ENCODE measurements around the gene CCDC70.

CCDC70 gene

DNA sequence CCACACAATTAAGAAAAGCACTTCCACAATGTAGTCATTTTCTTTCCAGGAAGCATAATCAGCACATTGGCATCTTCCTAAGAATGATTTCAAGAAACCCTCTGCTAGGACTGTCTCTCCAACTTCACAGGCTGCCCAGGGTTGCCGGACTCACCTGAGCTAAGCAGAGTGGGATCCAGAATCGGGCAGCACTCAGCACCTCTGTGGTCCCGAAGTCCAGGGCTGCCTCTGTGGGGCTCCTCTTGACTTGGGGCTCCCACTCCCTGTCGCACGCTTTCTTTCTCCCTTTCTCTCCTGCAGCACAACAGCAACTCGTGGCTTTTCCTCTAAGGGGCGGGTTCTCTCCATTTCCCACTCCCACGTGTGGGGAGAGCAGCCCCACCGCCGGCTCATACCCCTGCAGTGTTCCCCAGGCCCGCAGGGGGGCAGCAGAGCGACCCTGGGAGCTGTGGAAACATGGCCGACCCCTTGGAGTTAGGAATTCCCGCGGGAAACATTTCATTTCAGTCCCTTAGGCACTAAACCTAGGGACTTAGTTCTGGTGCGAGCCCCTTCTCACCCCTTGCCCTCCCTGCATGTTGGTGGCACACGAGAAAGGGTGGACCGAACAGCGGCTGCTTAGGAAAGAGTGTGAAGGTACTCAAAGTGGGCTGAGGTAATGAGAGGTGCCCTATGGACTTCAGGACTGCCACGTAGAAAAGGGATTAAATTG lies 16.8 kb upstream of the CCDC70 start, which contains the start of gene TMEM272:
TMEM272 (minus strand) TSS at position 316 of the 712 bp plus-strand sequence. CDS start 6,647 bp downstream, outside the sequence.
- Histone ChIP-seq H3K4me3 (ENCODE audit: low read depth, low read length) (no peak within 1 kb of the TSS), H2AFZ (ENCODE audit: low read length, unreplicated experiment) (no peak within 1 kb of the TSS), H3K4me1 (ENCODE audit: control insufficient read depth, insufficient read depth, low read length, unreplicated experiment) (peaks cover 12% of the 10 kb centered on the region), H3K79me2 (ENCODE audit: control insufficient read depth, insufficient read depth, low read length, unreplicated experiment) (no peaks in the 10 kb centered on the region), H3K27me3 (ENCODE audit: insufficient read depth, low read length) (peaks cover 25% of the 10 kb centered on the region), H3K36me3 (ENCODE audit: insufficient read depth, low read length) (no peaks in the 10 kb centered on the region), H3K27ac (ENCODE audit: low read depth, low read length) (no peak within 1 kb of the TSS)

DNA sequence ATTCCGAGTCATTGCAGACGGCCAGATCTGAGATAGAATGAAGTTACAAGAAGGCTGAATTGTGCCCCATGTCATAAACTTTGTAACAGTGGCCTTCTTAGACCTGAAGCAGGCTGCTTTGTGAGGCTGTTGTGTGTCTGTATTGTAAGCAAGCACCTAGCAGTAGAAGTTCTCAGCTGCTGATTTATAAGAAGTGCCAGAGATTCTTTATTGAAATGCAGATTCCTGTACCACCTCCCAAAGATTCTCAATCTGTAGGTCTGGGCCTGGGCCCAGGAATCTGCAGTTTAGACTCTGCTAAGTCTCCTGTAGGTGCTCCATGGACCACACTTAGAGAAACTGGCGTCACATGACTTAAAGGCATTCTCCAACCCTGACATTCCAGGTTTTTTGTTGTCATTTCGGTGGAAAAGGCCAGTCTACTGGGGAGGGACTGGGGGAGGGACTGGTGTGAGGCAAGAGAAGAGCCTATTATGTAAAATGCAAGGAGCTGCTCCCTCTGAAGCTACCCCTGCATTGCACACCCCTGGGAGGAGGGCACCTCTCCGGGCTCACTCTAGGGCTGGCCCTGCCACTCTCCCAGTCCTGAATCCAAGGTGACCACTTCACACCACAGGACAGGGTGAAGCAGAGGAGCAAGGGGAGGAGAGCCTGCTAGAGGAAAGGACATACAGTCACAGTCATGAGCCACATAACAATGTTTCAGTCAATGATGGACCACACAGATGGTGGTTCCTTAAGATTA lies 16.0 kb upstream of the CCDC70 start:
- Histone ChIP-seq H3K27me3 (ENCODE audit: insufficient read depth, low read length) (peaks cover 25% of the 10 kb centered on the region), H3K79me2 (ENCODE audit: control insufficient read depth, insufficient read depth, low read length, unreplicated experiment) (no peaks in the 10 kb centered on the region), H3K4me1 (ENCODE audit: control insufficient read depth, insufficient read depth, low read length, unreplicated experiment) (peaks cover 12% of the 10 kb centered on the region), H3K36me3 (ENCODE audit: insufficient read depth, low read length) (no peaks in the 10 kb centered on the region), H3K4me3 (ENCODE audit: low read depth, low read length) (no peak overlapping the region), H3K27ac (ENCODE audit: low read depth, low read length) (no peak overlapping the region), H2AFZ (ENCODE audit: low read length, unreplicated experiment) (no peak overlapping the region)

DNA sequence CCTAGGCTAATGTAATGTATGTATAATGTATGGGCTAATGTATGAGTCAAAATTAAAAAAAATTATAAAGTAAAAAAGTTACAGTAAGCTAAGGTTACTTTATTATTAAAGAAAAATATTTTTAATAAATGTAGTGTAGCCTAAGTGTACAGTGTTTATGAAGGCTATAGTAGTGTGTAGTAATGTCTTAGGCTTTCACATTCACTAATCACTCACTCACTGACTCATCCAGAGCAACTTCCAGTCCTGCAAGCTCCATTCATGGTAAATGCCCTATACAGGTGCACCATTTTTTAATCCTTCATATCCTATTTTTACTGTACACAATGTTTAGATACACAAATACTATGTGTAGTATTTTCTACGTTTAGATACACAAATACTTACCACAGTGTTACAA lies 15.0 kb upstream of the CCDC70 start:
- Histone ChIP-seq H3K36me3 (ENCODE audit: insufficient read depth, low read length) (no peaks in the 10 kb centered on the region), H3K79me2 (ENCODE audit: control insufficient read depth, insufficient read depth, low read length, unreplicated experiment) (no peaks in the 10 kb centered on the region), H3K27ac (ENCODE audit: low read depth, low read length) (no peak overlapping the region), H3K27me3 (ENCODE audit: insufficient read depth, low read length) (peaks cover 20% of the 10 kb centered on the region), H2AFZ (ENCODE audit: low read length, unreplicated experiment) (no peak overlapping the region), H3K4me1 (ENCODE audit: control insufficient read depth, insufficient read depth, low read length, unreplicated experiment) (peaks cover 12% of the 10 kb centered on the region), H3K4me3 (ENCODE audit: low read depth, low read length) (no peak overlapping the region)

DNA sequence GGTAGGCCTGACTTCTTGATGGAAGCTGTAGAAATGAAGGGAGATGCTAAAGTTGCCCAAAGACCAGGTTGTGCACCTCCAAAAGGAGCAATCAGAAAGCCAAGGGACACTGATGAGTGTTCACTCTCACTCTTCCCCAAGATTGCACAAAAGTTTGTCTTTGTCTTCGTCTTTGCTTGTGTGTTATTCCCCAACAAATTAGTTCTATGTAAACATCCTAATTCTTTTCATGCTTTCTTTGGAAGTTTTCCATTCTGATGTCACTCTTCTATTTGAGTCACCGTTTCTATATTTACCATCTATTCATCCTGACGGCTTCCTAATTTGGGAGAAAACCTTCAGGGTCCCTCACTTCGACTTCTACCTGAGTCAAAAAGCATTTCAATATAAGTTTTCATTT lies 13.1 kb upstream of the CCDC70 start:
- Histone ChIP-seq H3K36me3 (ENCODE audit: insufficient read depth, low read length) (no peaks in the 10 kb centered on the region), H3K27me3 (ENCODE audit: insufficient read depth, low read length) (peaks cover 13% of the 10 kb centered on the region; the same call in 1 of the 2 replicates), H3K4me3 (ENCODE audit: low read depth, low read length) (no peak overlapping the region), H3K4me1 (ENCODE audit: control insufficient read depth, insufficient read depth, low read length, unreplicated experiment) (peaks cover 12% of the 10 kb centered on the region), H3K27ac (ENCODE audit: low read depth, low read length) (no peak overlapping the region), H3K79me2 (ENCODE audit: control insufficient read depth, insufficient read depth, low read length, unreplicated experiment) (no peaks in the 10 kb centered on the region), H2AFZ (ENCODE audit: low read length, unreplicated experiment) (no peak overlapping the region)

DNA sequence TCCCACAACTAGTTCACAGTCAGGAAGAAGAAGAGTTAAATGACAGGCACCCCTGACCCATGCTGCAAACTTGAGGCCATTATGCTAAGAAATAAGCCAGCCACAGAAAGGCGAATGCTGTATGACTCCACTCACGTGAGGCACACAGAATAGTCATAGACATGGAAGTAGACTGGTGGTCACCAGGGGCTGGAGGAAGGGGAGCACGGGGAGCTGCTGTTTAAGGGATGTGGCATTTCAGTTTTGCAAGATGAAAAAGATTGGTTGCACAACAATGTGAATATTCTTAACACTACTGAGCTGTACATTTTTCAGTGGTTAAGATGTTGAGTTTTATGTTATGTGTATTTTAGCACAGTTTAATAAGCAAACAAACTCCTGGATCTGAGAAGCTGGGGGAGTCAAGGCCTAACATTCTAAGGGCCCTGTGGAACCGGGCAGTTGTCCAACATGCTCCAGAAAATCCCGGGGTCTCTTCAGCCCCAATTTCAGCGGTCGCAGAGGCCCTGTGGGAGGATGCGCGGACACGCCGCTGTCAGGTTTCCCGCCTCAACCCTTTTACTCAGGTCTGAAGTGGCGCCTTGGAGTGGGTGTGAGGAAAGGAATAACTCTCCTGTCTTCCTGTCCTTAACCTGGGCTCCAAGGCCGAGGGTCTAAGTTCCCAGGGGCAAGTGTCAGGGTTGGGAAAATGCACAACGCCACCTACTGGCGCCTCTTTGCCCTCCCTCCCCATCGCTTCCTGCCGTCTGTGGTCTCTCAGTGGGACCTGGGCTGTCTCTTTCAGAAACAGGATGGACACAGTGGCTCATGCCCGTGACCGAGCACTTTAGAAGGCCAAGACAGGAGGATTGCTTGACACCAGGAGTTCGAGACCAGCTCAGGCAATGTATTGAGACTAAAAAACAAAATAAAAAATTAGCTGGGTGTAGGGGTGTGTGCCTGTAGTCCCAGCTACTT lies 12.3 kb upstream of the CCDC70 start:
- no peaks in the 10 kb centered on the region for H3K36me3 ChIP-seq (ENCODE audit: insufficient read depth, low read length)
- peaks cover 16% of the 10 kb centered on the region; the same call in 1 of the 2 replicates for H3K27me3 ChIP-seq (ENCODE audit: insufficient read depth, low read length)
- no peaks in the 10 kb centered on the region for H3K79me2 ChIP-seq (ENCODE audit: control insufficient read depth, insufficient read depth, low read length, unreplicated experiment)
- H3K4me1 ChIP-seq (ENCODE audit: control insufficient read depth, insufficient read depth, low read length, unreplicated experiment): peaks cover 12% of the 10 kb centered on the region
- no peak overlapping the region for H3K27ac ChIP-seq (ENCODE audit: low read depth, low read length)
- H3K4me3 ChIP-seq (ENCODE audit: low read depth, low read length): no peak overlapping the region
- H2AFZ ChIP-seq (ENCODE audit: low read length, unreplicated experiment): no peak overlapping the region

DNA sequence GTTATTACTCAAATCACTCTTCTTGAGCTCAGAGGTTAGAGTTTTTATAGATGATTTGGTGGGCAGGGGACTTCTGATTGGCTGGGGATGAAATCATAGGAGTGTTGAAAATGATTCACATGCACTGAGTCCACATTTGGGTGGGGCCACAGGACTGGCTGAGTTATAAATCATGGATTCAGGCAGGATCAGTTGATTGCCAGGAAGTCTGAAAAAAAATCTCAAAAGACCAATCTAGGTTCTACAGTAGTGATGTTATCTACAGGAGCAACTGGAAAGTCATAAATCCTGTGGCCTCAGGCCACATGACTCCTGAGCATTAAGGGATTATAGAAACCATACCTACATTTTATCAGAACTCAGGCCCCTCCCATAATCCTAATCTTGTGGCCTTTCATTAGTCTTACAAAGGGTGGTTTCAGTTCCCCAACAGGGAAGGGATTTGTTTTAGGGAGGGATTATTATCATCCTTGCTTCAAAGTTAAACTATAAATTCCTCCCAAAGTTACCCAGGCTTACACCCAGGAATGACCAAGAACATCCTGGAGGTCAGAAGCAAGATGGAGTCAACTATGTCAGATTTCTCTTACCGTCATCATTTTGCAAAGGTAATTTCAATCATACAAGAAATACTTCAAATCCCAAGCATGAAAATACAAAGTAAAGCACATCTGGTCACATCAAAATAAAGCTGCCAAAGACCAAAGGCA lies 5.6 kb upstream of the CCDC70 start:
- Histone ChIP-seq H3K36me3 (ENCODE audit: insufficient read depth, low read length) (no peaks in the 10 kb centered on the region), H3K27ac (ENCODE audit: low read depth, low read length) (no peak overlapping the region), H3K79me2 (ENCODE audit: control insufficient read depth, insufficient read depth, low read length, unreplicated experiment) (no peaks in the 10 kb centered on the region), H2AFZ (ENCODE audit: low read length, unreplicated experiment) (no peak overlapping the region), H3K27me3 (ENCODE audit: insufficient read depth, low read length) (peaks cover 47% of the 10 kb centered on the region), H3K4me1 (ENCODE audit: control insufficient read depth, insufficient read depth, low read length, unreplicated experiment) (no peaks in the 10 kb centered on the region), H3K4me3 (ENCODE audit: low read depth, low read length) (no peak overlapping the region)

DNA sequence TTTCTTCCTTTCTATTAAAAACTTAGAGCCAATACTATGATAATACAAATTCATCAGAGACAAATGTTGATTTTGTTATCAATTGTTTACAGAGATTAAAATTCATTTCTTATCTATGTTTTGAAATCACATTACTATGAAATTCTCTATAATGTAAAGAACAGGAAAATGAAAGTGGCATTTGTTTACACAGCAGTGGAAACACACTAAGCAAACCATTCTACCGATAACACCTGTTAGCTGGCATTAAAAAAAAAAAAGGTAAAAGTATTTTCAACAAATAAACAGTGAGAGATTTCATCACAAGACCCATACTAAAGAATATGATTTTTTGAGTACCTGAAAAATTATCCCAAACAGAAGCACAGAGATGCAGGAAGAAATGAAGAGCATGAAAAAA lies 4.8 kb upstream of the CCDC70 start:
- no peak overlapping the region for H3K27ac ChIP-seq (ENCODE audit: low read depth, low read length)
- H2AFZ ChIP-seq (ENCODE audit: low read length, unreplicated experiment): no peak overlapping the region
- peaks cover 47% of the 10 kb centered on the region for H3K27me3 ChIP-seq (ENCODE audit: insufficient read depth, low read length)
- H3K79me2 ChIP-seq (ENCODE audit: control insufficient read depth, insufficient read depth, low read length, unreplicated experiment): no peaks in the 10 kb centered on the region
- no peaks in the 10 kb centered on the region for H3K36me3 ChIP-seq (ENCODE audit: insufficient read depth, low read length)
- no peaks in the 10 kb centered on the region for H3K4me1 ChIP-seq (ENCODE audit: control insufficient read depth, insufficient read depth, low read length, unreplicated experiment)
- no peak overlapping the region for H3K4me3 ChIP-seq (ENCODE audit: low read depth, low read length)

DNA sequence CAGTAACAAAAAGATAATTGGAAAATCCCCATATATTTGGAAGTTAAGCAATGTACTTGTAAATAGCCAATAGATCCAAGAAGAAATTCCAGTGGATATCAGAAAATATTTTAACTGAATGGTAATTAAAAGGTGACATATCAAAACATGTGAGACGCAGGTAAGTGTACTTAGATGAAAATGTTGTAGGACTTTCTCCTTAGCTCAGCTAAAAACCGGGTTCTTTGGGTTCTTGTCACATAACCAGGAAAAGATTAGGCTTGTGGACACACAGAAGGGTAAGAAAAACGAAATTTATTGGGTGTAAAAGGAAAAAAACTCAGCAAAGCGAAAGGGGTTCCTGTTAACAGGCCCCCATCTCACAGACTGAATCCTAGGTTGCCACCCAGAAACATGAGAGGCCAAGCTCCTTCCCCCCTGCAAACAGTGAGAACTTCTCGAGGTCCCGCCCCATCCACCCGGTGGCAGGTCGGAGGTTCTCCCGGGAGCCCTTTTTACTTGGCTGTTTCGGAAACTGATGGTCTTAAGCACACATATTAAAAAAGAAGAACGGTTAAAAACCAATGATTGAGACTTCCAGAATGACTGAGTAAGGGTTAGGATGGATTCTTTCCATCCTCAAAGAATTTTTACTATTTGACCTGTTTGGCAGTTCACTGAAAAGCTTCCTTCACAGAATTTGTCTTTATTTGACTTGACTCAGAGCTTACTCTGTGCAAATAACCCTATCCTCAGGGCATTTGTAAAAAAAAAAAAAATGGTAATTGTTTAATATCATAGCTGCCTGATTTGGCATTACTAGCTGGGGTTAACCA lies 3.1 kb upstream of the CCDC70 start:
- Histone ChIP-seq H3K36me3 (ENCODE audit: insufficient read depth, low read length) (no peaks in the 10 kb centered on the region), H3K27ac (ENCODE audit: low read depth, low read length) (no peak overlapping the region)

DNA sequence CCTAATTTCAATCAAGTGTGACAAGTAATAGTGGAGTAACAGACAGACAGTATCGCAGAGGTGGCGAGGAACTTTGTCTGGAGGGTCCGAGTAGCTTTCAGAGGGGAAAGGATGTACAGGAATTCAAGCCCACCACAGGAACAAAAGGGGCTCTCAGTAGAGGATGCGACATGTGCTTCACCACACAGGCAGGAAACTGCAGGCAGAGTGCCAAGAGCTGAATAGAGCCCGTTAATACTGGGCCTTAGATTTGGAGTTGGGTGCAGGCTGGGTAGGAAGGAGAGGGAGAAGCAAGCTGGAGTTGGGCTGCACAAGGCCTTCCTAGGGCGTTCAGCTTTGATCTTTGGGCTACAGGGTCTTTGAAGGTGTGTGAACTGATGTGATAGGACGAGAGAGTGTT lies 1.2 kb downstream of the CCDC70 start:
- Histone ChIP-seq H3K4me1 (ENCODE audit: control insufficient read depth, insufficient read depth, low read length, unreplicated experiment) (no peaks in the 10 kb centered on the region), H2AFZ (ENCODE audit: low read length, unreplicated experiment) (no peak overlapping the region)

More for the DNA sequence above, 3.1 kb upstream of the CCDC70 start:
- Histone ChIP-seq H2AFZ (ENCODE audit: low read length, unreplicated experiment) (no peak overlapping the region), H3K4me1 (ENCODE audit: control insufficient read depth, insufficient read depth, low read length, unreplicated experiment) (no peaks in the 10 kb centered on the region), H3K79me2 (ENCODE audit: control insufficient read depth, insufficient read depth, low read length, unreplicated experiment) (no peaks in the 10 kb centered on the region), H3K4me3 (ENCODE audit: low read depth, low read length) (no peak overlapping the region), H3K27me3 (ENCODE audit: insufficient read depth, low read length) (peaks cover 43% of the 10 kb centered on the region)

More for the DNA sequence above, 1.2 kb downstream of the CCDC70 start:
- peaks cover 25% of the 10 kb centered on the region for H3K27me3 ChIP-seq (ENCODE audit: insufficient read depth, low read length)
- H3K27ac ChIP-seq (ENCODE audit: low read depth, low read length): no peak overlapping the region
- no peaks in the 10 kb centered on the region for H3K36me3 ChIP-seq (ENCODE audit: insufficient read depth, low read length)
- H3K79me2 ChIP-seq (ENCODE audit: control insufficient read depth, insufficient read depth, low read length, unreplicated experiment): no peaks in the 10 kb centered on the region
- no peak overlapping the region for H3K4me3 ChIP-seq (ENCODE audit: low read depth, low read length)

Measured in ACC112 (cell line).